ENCODE data around the gene PREPL.

- TF ChIP-seq EZH2 (conservative IDR thresholded peaks at IDR 0.05; ENCODE audit: low read depth, low read length) = no peak
- TF ChIP-seq CBX5 (CRISPR knock-in tag; IDR thresholded peaks at IDR 0.05; ENCODE audit: borderline replicate concordance) = no peak
- TF ChIP-seq REXO4 (CRISPR knock-in tag; IDR thresholded peaks at IDR 0.05; ENCODE audit: borderline replicate concordance) = no peak
- TF ChIP-seq, protein P1, sequence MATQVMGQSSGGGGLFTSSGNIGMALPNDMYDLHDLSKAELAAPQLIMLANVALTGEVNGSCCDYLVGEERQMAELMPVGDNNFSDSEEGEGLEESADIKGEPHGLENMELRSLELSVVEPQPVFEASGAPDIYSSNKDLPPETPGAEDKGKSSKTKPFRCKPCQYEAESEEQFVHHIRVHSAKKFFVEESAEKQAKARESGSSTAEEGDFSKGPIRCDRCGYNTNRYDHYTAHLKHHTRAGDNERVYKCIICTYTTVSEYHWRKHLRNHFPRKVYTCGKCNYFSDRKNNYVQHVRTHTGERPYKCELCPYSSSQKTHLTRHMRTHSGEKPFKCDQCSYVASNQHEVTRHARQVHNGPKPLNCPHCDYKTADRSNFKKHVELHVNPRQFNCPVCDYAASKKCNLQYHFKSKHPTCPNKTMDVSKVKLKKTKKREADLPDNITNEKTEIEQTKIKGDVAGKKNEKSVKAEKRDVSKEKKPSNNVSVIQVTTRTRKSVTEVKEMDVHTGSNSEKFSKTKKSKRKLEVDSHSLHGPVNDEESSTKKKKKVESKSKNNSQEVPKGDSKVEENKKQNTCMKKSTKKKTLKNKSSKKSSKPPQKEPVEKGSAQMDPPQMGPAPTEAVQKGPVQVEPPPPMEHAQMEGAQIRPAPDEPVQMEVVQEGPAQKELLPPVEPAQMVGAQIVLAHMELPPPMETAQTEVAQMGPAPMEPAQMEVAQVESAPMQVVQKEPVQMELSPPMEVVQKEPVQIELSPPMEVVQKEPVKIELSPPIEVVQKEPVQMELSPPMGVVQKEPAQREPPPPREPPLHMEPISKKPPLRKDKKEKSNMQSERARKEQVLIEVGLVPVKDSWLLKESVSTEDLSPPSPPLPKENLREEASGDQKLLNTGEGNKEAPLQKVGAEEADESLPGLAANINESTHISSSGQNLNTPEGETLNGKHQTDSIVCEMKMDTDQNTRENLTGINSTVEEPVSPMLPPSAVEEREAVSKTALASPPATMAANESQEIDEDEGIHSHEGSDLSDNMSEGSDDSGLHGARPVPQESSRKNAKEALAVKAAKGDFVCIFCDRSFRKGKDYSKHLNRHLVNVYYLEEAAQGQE (IDR thresholded peaks at IDR 0.05; ENCODE audit: borderline replicate concordance in 1 of 2, low read depth in 1 of 2, low read length in 2 of 2) = no peak
- TF ChIP-seq PRPF4 (IDR thresholded peaks at IDR 0.05; ENCODE audit: low read depth, low read length, poor library complexity, severe bottlenecking) = no peak
- no peak for TF ChIP-seq ZZZ3 (CRISPR knock-in tag; IDR thresholded peaks at IDR 0.05; ENCODE audit: borderline replicate concordance)
Measured at GRCh38 chr2:44271296-44271695, 90.0 kb downstream of the PREPL start.
